Stimulated activated CD4-positive, alpha-beta T cell treated with anti-CD3 and anti-CD28 coated beads, Interleukin-2, amount 100 ng/mL, for 4 hours (primary cell): ENCODE results near the gene BMP3.

ENCODE experiments used
- DNase-seq: peaks from one replicate; pipeline ENCODE4 v3.0.0-alpha.2; 2020; ENCODE audit warnings: low read depth

The BMP3 gene

DNA sequence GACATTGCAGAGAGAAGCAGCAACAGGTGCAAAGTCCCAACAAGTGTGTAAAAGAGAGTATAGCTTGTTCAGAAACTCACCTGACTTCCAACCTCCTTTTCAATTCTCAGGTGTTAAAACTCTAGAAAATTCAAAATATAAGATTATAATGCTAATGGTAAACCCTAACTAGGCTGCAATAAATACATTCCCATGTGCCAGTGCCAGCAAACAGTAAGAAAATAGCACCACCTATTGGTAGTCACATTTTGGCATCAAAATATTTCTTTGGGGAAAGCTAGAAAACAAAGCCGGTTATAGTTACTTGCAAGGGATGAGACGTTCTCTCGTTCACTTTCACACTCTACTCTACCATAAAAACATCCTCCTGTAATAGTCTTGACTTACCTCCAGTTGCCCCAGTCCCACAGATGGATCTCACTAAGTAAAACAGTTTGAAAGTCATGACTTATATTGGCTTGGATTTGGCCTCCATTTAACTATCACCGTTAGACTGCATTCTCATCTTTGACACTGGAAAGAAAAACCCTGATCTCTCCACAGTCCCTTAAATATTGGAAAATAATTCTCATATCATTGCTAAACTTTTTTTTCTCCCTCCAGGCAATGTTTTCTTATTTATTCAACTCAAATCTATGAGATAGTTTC lies 9.6 kb downstream of the BMP3 start:
- no peak for DNase-seq

DNA sequence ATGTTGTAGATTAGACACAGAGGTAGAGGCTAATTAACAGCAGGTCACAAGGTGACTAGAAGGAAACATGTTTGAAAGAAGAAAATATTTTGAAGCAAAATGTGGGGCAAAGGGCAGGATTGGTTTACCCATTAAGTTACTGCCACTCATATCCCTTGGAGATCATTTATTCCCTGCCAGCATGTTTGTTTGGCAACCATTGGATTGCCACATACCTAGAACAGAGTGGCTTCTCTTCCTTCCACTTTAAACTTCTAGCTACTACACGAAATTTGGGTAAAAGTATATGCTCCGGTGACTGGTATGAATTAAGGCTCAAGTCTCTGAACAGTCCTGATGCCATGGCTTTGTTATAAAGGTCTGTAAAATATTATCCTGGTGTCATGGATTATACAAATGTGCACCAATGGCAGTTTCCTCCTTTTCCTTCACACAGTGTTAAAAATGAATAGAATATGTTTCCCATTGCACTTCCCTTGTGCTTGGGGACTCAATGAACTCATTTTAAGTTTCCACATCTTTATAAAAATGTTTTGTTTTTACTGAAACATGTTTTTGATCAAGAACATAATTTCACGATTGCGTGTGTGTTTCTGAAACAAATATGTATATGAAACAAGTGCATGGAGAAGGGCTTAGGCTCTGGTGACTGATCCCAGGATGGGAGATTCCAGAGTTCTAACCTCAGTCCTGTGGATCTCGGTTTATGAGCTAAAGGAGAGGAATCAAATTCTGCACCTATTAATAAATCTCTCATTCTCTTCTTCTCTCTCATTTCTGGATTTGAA lies 12.3 kb downstream of the BMP3 start:
- no peak for DNase-seq

GRCh38 chr4:81049330-81049729 lies 18.8 kb downstream of the BMP3 start:
- no peak for DNase-seq

GRCh38 chr4:81049907-81050306 lies 19.4 kb downstream of the BMP3 start:
- DNase-seq: no peak

DNA sequence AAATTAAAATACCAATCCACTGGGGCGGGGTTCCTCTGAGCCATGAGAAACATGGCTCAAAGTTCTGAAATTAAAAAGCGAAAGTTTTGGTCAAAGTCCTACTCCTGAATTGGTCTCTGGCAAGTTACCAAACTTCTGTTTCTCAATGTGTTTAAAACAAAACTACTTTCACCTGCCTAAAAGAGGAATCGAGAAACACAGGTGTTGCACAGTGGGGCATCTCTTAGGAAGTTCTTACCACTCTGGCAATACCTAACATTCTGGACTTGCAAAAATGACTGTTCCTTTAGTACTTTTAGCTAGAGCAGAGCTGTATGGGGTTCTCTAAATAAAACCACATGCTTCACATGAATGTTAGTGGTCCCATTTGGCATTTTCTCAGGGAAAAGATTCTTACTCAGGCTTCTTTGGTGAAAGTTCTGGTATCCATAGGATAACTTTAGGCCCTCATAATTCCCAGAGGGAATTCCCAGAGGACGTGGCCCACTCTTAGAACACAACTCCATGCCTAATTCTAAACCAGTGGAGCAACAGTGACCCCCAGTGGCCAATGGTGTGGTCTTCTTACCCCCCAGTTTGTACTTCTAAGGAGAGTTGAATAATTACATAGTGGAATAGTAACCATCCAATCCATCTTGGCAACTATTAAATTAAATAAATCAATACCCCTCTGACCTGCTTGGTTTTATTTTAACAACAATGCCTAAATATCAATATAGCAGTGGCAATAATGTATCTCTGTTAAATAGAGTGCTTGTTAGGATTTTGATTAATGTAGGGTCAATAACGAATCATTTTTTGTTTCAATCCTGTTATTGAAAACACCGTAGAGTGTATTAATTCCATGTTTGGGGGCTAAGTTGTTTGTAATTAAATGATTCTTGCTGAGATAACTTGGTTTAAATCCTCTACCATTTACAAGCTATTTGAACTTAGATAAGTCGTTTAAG lies 21.9 kb downstream of the BMP3 start:
- DNase-seq: no peak

DNA sequence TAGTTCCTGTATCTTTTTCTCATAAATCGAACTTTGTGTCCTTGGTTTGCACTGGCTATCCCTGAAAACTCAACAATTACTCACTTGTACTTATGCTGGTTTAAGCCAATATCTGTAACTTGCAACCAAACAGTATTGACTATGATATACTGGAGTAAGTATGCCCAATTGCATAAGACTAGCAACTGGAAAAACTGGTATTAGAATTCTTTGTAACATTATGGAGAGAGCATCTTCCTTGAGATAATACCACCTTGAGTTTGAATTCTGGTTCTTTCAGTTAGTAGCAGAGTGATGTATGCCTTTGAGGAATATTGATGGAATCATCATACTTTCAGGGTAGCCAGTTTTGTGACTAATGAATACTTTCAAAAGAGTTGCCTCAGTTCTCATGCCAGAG lies 28.1 kb downstream of the BMP3 start:
- no peak for DNase-seq

- DNase-seq: no peak
These were observed 30.3 kb downstream of the BMP3 start for GRCh38 chr4:81060587-81061343.

DNA sequence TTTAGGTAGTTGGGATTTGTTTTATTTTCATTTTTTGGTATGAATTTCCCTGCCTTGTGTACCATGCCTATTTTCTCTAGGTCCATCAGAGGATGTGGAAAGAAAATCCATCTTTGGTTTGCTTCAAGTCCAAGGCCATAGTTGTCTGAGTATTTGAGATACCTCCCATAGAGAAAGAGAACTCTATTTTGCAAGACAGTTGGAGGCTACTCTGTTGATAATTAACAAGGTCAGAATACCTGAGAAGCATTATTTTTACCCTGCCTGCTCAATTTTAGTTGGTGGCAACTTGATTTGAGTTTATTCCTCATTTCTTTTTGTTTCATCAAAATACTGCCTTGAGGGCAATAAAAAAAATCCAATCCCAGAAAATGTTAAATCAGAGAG lies 30.8 kb downstream of the BMP3 start:
- DNase-seq: no peak

- no peak for DNase-seq
These were observed 31.5 kb downstream of the BMP3 start for GRCh38 chr4:81062001-81062400.

DNA sequence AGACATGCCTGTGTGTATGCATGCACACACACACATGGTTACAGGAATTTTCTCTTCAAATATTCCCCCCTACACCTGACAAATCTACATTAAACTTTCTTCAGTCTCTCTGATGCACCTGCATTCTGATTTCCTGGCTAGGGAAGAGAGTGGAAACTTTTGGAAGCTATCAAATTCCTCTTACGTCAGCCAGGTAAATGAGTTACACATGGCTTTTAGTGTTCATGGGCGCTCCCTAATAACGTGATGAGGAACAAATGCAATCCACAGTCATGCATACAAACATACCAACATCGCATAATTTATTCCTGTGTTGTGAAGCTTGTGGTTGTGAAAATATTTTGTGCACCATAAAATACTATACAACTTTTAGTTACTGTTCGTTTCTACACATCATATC lies 34.9 kb downstream of the BMP3 start:
- DNase-seq: no peak

DNA sequence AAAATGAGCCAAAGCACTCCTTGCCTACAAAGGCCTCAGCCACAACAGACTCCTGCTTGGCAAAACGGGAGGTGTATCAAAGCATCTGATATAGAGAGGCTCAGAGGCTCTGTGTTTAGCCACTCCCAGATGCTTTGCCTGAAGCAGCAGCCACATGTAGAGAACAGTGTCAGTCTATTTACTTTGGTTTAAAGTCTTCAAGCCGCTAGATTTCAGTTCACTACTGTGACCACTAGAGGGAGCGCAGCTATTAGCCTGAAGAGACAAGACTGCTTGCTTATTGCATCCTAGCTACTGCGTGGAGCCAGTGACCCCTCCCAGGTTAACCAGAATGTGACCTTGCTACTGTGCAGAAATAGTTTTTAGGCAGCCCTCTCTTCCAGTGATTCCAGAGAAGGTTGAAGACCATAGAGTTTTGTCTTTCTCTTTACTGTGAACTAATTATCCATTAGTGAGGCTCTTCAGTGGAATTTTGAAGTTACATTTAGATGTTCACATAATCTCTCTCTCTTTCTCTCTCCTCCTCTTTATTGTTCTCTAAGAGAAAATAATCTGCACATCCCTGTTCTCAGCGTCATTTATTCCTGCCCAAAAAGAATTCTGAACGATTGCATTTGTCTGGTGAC lies 39.3 kb downstream of the BMP3 start:
- peak; percentile 38 for DNase-seq

- no peak for DNase-seq
These were observed 40.5 kb downstream of the BMP3 start for GRCh38 chr4:81071013-81071412.

GRCh38 chr4:81081156-81081555 lies 50.6 kb downstream of the BMP3 start:
- no peak for DNase-seq

DNA sequence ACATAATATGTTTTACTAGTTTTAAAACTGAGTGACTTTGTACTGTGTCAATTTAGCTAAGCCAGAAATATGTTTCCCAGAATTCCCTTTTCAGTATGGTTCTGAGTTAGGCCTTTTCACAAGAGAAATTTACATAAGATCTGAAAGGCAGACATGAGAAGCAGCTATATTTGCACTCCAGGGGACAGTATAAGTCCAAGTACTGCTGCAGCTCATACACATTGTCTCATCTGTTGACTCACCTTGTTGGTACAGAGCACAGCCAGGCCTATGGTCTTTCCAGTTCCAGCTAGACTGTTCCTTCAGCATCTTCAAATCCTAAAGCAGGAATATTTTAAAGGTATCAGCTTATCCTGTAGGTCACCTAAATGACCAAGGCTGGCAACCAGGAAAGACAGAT lies 53.5 kb downstream of the BMP3 start:
- DNase-seq: no peak

- no peak for DNase-seq
These were observed 54.1 kb downstream of the BMP3 start for GRCh38 chr4:81084634-81085033.

DNA sequence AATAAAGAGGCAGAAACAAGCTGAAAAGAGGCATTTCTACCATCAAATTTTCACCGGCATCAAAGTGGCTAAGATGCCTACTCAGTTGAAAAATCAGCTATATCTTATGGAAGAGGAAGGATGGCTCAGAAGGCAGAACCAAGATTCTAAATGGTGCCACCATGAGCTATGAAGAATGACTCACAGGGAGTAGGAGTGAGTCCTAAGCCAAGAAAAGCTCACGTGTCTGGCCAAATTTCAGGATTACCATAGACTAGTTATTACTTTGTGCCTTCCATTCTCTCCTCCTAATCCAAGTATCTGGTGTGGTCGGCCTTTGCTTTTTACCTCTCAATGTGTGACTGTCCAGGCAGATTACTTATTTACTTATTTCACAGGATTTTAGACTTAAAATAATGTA lies 54.8 kb downstream of the BMP3 start:
- DNase-seq: no peak

GRCh38 chr4:81085979-81086378 lies 55.5 kb downstream of the BMP3 start:
- no peak for DNase-seq

- DNase-seq: no peak
These were observed 63.4 kb downstream of the BMP3 start for GRCh38 chr4:81093720-81094401.

GRCh38 chr4:81095389-81095788 lies 64.9 kb downstream of the BMP3 start:
- no peak for DNase-seq

DNA sequence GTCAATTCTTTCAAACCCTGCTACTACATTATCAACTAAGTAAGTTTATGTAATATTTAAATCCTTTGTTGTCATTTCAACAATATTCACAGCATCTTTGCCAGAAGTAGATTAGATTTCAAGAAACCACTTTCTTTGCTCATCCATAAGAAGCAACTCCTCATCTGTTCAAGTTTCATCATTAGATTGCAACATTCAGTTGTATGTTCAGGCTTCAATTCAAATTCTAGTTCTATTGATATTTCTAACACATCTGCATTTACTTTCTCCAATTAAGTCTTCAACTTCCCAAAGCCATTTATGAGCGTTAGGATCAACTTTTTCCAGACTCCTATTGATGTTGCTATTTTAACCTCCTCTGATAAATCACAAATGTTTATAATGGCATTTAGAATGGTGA lies 66.1 kb downstream of the BMP3 start:
- no peak for DNase-seq

DNA sequence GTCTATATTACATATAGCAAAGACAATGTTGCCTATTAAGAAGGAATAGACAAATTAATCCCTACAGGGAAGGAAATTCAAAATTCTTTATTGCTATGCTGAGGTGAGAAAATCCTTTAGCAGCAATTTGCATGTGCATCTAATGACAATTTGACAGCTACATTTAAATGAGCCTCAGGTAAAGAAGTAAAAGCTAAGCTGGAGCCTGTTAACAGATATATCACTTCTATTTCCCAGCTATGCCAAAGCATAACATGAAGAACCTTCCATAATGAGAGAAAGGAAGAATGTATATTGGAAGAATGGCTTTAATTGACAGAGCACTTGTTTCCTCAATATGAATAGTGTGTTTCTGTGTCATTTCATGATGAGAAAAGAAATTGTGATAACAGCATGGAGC lies 71.6 kb downstream of the BMP3 start:
- DNase-seq: no peak
